ENCODE data around the gene SDCCAG8. TPM values are rescaled to one million over a fixed set of nuclear protein-coding genes. Genes with fewer than 3 reads are reported as not detected.

SDCCAG8 gene
- total RNA-seq, 2 donors from 2014 or later: 18.4 to 18.8 TPM

DNA sequence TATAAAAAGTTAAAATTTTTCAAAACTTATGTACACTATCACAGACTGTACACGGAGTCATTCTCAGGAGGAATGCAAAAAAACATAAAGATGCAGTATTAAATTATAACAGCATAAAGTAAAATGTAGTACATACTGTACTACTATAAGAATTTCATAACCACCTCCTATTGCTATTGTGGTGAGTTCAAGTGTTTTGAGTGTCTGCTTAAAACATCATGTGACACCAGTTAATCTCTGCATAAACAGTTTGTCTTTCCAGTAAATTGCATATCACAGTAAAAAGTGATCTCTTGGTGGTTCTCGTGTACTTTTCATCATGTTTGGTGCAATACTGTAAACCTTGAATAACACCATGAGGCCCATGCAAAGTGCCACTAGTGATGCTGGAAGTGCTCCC lies 45.2 kb downstream of the SDCCAG8 start:
- Histone ChIP-seq H3K4me3 (no peak overlapping the region), H3K27me3 (no peaks in the 10 kb centered on the region), H3K27ac (no peak overlapping the region), H3K36me3 (no peaks in the 10 kb centered on the region), H3K9me3 (no peaks in the 10 kb centered on the region), H3K9ac (ENCODE audit: low read depth in 2 of 2, low read length in 2 of 2) (no peak overlapping the region), H3K4me1 (no peaks in the 10 kb centered on the region)
- DNase-seq: no peak
- intact Hi-C loops (cut with DNase I): no loop called here
- TF ChIP-seq, protein P1, sequence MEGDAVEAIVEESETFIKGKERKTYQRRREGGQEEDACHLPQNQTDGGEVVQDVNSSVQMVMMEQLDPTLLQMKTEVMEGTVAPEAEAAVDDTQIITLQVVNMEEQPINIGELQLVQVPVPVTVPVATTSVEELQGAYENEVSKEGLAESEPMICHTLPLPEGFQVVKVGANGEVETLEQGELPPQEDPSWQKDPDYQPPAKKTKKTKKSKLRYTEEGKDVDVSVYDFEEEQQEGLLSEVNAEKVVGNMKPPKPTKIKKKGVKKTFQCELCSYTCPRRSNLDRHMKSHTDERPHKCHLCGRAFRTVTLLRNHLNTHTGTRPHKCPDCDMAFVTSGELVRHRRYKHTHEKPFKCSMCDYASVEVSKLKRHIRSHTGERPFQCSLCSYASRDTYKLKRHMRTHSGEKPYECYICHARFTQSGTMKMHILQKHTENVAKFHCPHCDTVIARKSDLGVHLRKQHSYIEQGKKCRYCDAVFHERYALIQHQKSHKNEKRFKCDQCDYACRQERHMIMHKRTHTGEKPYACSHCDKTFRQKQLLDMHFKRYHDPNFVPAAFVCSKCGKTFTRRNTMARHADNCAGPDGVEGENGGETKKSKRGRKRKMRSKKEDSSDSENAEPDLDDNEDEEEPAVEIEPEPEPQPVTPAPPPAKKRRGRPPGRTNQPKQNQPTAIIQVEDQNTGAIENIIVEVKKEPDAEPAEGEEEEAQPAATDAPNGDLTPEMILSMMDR (IDR thresholded peaks at IDR 0.05): no peak

DNA sequence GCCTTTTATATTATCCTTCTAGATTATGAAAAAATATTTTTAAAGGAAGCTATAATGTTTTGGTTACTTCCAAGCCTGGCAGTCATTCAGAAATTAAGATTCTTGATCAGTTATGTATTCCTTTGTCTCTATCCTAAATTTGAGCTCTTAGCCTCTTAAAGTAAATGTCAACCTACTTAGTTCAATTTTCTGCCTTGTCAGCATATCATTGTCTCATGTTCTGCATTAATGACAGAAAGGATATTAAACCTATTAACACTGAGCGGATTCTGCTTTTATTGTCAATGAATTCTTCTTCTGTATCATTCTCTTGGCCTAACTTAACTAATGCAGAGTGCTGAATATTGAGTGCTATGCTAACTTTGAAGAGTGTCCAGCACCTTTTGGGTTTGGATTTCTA lies 56.0 kb downstream of the SDCCAG8 start:
- TF ChIP-seq, protein P1 (IDR thresholded peaks at IDR 0.05): no peak
- DNase-seq: no peak
- H3K27me3 ChIP-seq: no peaks in the 10 kb centered on the region
- H3K4me1 ChIP-seq: no peaks in the 10 kb centered on the region
- intact Hi-C loops (cut with DNase I): no loop called here
- no peaks in the 10 kb centered on the region for H3K9me3 ChIP-seq
- H3K4me3 ChIP-seq: no peak overlapping the region
- no peak overlapping the region for H3K27ac ChIP-seq
- H3K9ac ChIP-seq (ENCODE audit: low read depth in 2 of 2, low read length in 2 of 2): no peak overlapping the region
- no peaks in the 10 kb centered on the region for H3K36me3 ChIP-seq

DNA sequence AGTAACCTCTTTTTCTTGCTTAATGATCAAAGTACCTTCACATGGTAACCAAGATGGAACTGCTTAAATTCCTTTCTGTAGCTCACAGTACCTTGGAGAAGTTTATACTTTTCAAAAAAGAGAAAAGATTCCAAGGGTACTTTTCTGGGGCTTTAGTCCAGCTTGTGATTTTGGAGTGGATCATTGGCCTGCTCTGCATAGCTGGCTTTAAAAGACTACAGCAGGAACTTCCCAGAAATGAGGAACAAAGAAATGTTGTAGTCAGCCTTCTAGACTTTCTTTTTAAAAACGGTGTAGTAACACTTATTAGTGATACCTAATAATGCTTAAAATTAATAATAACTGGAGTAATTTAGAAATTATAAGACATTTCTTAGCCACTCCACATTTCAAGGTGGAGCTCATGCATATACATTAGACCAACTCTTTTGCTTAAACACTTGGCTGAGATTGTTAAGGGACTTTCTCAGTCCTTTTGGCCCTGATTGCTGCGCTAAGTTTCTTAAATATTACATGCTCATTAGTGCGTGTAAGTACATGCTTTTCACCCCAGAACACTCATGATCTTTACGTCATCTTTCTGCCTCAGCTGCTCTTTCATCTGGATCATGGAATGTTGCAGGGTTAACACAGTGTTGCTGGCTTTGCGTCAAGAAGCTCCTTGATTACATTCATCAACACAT lies 57.3 kb downstream of the SDCCAG8 start:
- no peak overlapping the region for H3K27ac ChIP-seq
- no peaks in the 10 kb centered on the region for H3K4me1 ChIP-seq
- no peak overlapping the region for H3K4me3 ChIP-seq
- H3K9ac ChIP-seq (ENCODE audit: low read depth in 2 of 2, low read length in 2 of 2): no peak overlapping the region
- no peaks in the 10 kb centered on the region for H3K9me3 ChIP-seq
- TF ChIP-seq, protein P1 (IDR thresholded peaks at IDR 0.05): no peak
- no peaks in the 10 kb centered on the region for H3K27me3 ChIP-seq
- no peak for DNase-seq
- no peaks in the 10 kb centered on the region for H3K36me3 ChIP-seq
- intact Hi-C loops (cut with DNase I): no loop called here

DNA sequence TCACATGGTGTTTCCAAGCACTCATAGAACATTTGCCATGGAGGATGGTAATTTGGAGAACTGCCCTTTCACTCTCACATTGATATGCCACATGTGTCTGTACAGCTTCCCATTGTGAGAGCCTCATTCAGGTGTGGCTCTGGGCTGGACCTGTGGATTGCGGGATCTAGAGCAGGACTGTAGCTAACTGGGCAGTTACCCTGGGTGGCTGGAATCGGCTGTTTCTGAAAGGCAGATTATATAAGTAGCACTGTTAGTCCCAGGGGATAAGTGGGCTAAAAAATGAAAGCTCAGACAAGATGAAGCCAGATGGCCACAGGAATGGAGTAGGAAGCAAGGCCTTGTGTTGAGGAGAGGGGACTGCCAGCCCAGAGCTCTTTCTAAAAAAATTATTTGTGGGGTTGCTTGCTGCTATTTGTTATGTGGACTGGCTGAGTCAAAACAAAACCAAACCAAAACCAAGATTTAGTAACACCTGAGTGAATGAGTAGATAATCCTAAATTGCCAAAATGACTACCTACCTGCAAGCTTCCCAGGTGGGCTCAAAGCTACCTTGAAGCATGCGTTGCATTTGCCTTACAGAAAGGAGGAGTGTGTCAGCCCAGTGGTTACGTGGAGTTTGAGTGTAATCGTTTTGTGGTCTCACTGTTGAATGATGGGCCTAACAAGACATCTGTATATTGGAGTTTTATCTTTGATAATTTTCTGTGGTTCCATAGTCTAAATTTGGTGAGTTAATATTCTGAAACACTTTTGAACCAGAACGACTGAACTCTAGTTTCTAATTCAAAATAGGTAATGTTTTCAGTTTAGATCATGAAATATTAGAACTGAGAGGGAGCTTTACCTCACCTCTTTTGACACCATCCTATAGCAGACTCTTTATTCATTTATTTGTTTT lies 58.0 kb downstream of the SDCCAG8 start:
- H3K27ac ChIP-seq: no peak overlapping the region

DNA sequence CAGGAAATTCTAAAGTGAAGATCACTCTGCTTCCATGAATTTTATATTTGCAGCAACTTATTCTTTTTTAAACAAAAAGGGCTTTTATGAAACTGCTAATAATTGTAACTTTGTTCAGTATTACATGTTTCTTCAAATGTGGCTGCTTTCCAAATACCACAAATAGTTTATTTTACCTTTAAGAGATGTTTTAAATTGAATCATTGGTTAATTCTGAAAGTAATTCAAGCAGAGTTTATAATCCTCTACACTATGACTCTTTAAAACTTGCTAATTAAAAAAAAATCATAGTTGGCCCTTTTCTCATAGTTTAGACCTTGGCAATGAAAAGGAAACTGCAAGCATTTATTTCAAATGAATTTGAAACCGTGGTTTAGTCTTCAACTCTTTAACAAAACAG lies 59.6 kb downstream of the SDCCAG8 start:
- Histone ChIP-seq H3K27me3 (no peaks in the 10 kb centered on the region), H3K4me3 (no peak overlapping the region), H3K9ac (ENCODE audit: low read depth in 2 of 2, low read length in 2 of 2) (no peak overlapping the region), H3K36me3 (no peaks in the 10 kb centered on the region), H3K27ac (no peak overlapping the region), H3K9me3 (no peaks in the 10 kb centered on the region), H3K4me1 (no peaks in the 10 kb centered on the region)
- TF ChIP-seq, protein P1 (IDR thresholded peaks at IDR 0.05): no peak
- intact Hi-C loops (cut with DNase I): no loop called here
- no peak for DNase-seq

More for the DNA sequence above, 58.0 kb downstream of the SDCCAG8 start:
- no peak for DNase-seq
- no peak overlapping the region for H3K9ac ChIP-seq (ENCODE audit: low read depth in 2 of 2, low read length in 2 of 2)
- TF ChIP-seq, protein P1 (IDR thresholded peaks at IDR 0.05): no peak
- intact Hi-C loops (cut with DNase I): no loop called here
- H3K9me3 ChIP-seq: no peaks in the 10 kb centered on the region
- H3K4me3 ChIP-seq: no peak overlapping the region
- H3K27me3 ChIP-seq: no peaks in the 10 kb centered on the region
- H3K36me3 ChIP-seq: no peaks in the 10 kb centered on the region
- no peaks in the 10 kb centered on the region for H3K4me1 ChIP-seq
